CD4-positive, alpha-beta T cell treated with Interleukin-6 at 100 ng/mL for 8 hours (primary cell): ENCODE measurements around the gene PPP1R1A.

Experiments used
- DNase-seq: peaks from one replicate; pipeline ENCODE4 v3.0.0-alpha.2; 2020; ENCODE audit warnings: mixed read lengths, low spot score

The PPP1R1A gene, protein sequence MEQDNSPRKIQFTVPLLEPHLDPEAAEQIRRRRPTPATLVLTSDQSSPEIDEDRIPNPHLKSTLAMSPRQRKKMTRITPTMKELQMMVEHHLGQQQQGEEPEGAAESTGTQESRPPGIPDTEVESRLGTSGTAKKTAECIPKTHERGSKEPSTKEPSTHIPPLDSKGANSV

DNA sequence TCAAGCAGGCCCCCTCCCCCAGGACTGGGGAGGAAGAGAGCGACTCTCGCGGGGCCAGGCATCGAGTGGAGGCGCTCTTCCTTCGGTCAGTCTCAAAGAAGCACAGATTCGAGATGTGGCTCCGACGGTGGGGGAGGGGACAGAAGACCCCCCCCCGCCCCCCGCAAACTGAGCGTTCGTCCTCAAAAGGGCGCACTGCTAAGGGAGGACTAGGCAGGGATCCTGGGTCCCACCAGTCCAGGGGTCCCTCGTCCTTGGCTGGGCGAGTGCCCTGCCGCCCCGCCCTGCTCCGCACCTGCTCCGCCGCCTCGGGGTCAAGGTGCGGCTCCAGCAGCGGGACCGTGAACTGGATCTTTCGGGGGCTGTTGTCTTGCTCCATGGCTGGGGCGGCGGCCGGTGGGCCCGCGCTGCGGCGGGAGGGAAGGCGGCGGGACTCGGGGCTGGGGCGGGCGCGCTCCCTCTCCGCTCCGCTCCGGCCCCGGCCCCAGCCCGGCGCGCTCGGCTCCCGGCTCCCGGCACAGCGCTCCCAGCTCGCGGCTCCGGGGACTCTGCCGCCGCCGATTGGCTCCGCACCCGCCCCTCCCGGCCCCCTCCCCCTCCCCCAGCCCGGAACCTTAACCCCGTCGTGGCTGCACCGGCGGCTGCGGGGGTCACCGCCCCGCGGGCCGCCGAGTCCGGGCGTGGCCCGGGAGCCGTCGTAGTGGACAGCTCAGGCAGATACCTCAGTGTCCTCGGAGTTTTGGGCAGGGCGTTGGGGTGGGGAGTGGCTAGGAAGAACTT is at the start of gene PPP1R1A:
TSS of gene PPP1R1A (minus strand) at position 550 of the 780 bp plus-strand sequence. CDS start at position 379, 171 bp downstream.
- DNase-seq, result no peak

DNA sequence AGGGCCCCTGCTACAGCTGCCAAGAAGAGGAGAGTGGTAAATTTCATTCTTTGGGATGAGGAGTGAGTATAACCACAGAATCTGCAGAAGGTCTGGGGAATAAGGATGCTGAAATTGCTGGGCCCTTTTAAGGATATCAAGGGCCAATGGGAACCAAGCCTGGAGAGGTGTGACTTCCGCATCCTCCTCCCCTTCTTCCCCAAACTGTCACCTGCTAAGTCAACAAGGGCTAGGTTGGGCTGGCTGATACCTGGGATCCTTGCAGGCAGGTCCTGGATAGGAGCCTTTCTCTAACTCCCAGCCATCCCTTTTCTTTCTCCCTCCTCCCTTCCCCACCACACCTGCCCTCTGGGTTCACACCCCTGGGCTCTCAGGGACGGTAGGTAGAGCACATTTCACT is 46.3 kb upstream of the PPP1R1A start, which contains the start of gene LACRT:
TSS of gene LACRT (minus strand) at position 101 of the 400 bp plus-strand sequence. CDS start at position 47, 54 bp downstream.
- no peak for DNase-seq

DNA sequence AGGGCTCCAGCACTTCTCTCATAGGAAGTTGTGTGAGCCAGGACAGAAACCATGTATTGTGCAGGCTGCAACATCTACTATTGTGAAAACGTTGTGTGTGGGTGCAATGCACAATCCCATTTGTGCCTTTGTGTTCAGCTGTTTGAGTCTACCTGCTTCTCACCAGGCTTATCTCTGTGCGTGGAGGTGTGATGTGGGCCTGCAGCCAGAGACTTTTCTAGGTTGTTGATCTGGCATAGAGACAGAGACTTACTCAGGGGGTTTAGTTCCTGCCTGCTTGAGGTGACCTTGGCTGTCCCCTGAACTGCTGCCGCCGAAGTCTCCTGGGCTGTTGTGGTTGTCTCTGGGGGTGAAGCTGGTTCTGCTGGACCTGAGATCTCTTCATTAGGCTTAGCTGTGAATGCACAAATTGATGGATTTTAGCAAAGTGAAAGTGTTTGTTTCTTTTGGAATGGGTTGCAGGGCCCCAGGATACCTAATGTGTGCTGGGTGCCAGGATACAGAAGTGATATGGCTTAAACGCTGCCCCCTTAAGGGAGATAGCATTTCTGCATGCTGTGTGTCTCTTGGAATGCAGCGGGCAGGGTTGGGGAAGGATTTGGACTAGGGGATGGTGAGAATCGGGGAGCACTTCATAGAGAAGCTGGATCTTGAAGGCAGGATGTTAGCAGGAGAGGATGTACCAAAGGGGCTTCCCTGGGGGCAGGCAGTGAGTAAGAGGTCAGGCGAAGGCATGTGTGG is 43.7 kb upstream of the PPP1R1A start:
- DNase-seq, result no peak

DNA sequence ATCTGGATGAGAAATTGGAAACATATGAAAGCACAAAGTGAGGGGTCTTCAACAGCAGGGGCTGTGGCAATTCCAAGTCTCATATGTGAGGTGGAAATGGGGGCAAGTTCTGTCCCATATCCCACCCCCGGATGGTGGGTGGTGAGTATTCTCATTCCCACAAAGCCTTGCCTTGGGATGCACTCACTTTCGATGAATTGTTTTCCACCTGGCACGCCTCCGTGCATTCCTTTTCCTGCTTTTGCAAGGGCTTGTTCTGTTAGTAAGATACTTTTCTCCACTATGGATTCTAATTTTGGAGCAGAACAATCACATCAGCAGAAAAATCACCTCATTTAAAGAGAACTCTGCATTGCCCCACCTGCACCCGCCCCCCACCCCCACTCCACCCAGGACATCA is 43.1 kb upstream of the PPP1R1A start:
- no peak for DNase-seq

DNA sequence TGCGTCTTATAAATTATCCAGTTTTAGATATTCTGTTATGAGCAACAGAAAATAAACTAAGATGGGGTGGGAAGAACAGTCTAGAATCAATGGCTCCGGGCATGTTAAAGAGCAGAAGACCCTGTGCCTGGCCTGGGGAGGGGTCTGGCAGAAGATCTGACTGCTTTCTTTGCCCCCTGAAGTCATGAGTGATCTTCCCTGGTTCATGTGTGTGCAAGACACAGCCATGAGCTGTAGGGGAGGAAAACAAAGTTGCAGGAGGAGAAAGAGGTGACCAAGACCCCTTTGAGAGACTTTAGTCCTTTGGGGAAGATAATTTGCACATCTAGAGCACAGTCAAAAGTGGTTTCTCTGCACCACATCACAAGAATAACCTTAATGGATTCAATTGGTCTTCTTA is 41.5 kb upstream of the PPP1R1A start:
- DNase-seq, result no peak

DNA sequence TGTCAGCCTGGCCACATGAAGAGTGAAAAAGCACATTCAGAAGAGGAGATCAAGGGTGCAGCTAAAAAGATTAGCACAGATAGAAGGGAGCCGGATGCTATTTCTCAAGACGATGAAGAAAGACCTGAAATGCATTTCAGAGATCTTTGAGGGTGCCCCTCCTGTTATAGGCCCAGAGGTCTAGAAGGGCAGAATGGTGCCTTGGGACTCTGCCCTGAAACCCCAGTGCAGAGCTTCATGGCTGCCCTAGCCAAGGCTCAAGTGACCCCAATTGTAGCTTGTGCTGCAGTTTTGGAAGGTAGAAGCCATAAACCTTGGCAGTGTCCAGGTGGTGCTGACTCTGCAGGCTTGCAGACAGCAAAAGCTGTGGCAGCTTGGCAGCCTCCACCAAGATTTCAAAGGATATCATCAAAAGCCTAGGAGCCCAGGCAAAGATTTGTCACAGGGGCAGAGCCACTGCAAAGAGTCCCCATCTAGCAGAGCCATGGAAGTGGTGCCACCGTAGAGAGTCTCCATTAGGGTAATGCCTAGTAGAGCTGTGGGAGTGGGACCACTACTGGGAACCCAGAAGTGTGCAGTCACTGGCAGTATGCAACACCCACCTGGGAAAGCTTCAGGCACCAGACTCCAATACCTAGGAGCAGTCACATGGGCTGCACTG is 39.9 kb upstream of the PPP1R1A start:
- DNase-seq, result no peak

DNA sequence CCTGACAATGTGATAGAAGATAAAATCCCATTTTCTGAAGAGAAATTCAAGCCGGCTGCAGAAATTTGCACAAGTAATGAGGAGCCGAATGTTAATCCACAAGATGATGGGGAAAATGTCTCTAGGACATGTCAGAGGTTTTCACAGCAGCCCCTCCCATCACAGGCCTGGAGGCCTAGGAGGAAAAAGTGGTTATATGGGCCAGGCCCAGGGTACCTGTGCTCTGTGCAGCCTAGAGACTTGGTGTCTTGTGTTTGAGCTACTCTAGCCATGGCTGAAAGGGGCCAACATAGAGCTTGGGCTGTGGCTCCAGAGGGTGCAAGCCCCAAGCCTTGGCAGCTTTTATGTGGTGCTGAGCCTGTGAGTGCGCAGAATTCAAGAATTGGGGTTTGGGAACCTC is 38.8 kb upstream of the PPP1R1A start:
- no peak for DNase-seq

DNA sequence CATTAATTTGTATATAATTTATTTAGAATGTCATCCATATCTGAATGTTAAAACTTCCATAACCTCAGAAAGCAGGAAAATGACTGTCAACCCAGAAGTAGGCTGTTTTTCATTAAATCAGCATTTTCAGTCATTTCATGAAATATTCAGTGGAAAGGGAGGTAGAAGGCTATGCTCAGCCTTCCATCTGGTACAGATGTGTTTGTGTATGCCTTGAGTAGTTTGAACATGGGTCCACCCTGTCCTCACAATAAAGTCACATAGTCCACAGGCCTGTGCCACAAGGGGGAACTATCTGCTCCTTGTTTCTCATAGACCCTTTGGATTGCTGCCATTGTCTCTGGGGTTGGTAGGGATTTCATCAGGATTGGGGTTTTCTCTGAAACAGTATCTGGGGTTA is 37.1 kb upstream of the PPP1R1A start:
- no peak for DNase-seq

DNA sequence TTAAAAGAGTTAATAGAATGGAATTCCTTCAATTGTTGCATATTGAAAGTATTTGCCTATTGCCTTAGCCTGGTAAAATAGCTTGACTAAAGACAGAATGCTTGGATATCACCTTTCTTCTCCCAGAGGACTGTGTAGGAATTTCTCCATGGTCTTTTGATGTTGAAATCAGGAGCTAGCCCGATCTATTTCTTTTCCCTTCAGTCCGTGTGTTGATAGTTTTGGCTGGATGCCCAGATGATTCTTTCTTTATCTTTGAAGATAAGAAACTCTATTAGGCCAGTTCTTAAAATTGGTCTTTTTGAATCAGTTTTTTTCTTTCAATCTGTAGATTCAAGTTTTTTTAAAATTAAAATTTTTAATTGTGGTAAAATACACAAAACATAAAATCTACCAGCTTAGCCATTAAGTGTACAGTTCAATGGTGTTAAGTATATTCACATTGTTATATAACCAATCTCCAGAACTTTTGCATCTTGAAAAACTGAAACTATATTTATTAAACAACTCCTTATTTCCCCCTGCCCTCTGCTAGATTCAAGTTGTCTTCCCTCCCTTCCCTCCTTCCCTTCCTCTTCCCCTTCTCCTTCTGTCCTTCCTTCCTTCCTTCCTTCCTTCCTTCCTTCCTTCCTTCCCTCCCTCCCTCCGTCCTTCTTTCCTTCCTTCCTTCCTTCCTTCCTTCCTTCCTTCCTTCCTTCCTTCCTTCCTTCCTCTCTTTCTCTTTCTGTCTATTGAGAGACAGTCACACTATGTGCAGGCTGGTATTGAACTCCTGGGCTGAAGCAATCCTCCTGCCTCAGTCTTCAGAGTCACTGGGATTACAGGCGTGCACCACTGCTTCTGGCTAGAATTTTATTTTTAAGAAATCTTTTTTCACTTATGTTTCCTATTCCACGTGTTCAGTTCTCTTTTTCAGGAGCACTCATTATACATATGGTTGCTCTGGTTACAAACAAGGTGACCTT is 36.1 kb upstream of the PPP1R1A start:
- DNase-seq, result no peak

DNA sequence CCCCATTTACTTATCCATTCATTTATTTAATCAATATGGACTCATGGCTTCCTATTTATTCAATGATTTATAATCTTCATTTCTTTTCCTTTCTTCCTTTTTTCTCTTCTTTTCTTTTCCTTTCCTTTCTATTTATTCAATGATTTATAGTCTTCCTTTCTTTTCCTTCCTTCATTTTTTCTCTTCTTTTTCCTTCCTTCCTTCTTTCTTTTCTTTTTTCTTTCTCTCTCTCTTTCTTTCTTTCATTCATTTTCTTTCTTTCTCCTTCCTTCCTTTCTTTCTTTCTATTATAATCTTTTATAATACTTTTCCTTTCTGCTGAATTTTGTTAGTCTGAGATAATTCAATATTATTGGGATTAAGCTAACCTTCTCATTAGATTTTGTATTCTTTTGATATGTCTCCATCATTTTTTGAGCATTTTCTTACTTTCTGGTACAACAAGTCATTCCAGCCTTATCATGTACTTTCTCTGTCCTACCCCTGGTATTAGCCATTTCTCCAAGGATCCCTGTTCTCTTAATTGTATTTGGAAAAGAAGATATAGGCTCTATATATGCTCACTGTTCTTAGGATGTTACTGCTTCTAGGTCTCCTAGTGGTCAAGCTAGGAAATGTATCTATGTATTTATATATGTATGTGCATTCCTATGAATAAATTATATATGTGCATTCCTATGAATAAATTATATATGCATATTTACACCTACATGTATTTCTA is 34.2 kb upstream of the PPP1R1A start:
- no peak for DNase-seq

DNA sequence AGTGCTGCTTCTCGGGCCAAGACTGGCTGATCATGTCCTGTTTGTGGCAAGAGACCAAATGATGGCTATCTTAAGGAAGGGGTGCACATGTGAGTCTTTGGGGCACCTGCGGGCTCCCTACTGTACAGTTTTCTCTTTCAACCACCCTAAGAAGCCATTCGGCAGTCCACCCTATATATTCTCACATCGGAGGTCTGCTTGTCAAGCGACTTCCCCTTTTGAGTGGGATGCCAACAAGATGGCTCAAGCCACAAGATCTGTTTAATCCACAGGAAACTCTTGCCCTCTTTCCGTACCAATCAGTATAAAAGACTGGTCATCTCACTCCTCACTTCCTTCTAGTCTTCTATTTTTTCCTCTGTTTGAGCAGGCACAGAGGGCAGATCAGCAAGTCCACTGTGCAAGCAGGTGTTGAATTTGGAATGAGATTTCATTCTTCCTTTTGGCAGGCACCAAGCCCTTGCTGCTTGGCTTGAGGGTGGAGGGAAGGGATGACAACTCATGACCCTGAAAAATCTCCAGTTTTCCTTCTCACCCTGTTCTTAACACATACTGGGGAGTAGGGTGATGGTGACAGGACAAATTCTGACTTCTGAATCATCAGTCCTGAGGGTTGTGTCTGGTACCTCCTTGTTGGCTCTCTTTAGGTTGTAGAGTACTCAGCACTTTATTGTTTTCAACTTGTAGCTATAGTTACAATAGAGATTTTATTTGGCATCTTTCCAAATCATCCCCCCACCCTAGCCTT is 28.6 kb upstream of the PPP1R1A start:
- DNase-seq, result no peak

DNA sequence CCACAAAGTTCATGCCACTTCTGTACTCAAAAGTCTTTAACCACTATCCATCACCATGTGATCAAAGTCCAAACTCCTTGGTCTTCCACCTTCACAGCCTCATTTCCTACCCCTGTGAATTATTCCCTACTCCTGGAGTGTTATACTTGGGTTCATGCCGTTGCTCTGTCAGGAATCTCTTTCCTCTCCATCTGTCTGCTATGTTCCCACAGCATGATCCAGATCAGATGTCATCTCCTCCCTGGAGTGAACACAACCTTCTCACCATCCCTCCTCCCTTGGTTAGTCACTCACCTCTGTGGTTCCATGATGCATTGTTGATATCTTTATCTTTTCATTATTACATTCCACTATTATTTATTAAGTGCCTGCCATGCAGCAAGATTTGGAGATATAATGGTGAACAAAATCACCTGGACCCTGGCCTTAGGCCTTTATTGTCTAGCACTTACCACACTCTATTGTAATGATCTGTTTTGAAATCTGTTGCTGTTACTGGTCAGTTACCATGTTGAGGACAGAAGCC is 23.8 kb upstream of the PPP1R1A start:
- no peak for DNase-seq

DNA sequence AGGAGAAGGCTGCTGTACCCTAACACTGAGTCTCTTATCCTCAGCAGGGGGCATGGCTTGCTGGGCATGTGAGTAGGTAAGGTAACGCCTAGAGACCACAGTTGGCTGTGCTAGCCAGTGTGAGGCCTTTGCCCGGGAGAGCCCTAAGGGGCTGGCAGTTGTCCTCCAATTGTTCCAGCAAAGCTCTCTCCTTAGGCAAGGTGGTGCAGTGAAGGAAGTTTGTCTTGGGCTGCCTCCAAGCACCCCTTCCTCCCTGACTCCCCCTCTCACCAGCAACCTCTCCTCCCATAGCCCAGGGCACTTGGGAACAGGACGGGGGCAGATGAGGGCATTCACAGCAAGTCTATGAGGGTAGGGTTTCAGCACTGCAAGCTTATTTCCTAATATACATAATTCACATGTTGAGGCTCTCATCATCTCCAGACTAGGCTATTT is 23.3 kb upstream of the PPP1R1A start:
- no peak for DNase-seq

DNA sequence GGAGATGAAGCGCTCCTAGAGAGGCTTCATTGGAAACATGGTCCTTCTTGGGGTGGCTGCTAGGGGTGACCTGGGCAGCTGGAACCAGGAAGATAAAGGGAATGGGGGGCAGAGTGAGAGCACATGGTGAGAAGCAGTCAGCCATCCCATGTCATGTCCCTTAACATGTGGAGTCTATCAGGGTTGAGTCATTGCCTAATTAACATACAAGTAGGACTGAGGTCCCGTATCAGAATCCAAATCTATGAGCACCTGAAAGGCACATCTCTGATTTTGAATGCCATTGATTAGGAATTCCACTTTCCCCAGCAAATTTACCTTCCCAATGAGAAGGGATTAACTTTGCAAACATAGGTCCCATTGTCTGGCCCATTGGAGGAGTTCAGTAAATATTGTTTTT is 20.3 kb upstream of the PPP1R1A start:
- no peak for DNase-seq

DNA sequence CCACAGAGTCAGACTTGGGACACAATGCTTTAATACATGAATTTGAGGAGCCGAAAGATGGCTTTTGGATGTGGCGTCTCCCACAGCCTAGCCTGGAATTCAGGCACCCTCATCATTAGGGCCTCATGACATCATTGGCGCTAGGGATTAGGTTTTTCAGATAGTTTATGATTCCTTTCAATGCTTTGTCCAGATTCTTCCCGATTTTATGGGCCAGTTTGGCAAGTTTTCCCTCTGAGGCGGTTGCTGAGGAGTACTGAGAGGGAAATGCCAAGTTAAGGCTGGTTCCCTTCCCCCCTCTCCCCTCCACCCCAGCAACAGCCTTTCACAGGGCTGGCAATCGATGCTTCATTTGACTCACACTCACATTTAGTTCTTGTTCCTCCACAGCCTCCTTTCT is 19.7 kb upstream of the PPP1R1A start:
- no peak for DNase-seq

DNA sequence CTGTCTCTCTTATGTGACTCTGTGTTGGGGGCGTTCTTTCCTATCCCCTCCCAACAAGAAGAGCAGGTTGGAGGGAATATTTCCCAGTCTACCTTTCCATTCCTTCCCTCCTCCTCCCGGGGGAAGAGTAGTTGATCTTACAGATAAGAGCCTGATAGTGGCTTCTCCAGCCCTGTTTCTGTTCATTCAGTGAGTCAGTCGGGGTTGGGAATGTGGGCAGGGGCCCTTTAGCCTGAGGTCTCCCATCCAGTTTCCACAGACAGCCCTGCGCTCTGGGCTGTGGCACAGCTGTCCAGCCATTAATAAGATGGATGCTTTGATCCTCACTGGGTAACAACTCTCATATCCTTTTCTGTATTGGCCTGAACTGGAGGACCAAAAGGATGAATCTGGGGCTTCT is 18.1 kb upstream of the PPP1R1A start:
- DNase-seq, result no peak

DNA sequence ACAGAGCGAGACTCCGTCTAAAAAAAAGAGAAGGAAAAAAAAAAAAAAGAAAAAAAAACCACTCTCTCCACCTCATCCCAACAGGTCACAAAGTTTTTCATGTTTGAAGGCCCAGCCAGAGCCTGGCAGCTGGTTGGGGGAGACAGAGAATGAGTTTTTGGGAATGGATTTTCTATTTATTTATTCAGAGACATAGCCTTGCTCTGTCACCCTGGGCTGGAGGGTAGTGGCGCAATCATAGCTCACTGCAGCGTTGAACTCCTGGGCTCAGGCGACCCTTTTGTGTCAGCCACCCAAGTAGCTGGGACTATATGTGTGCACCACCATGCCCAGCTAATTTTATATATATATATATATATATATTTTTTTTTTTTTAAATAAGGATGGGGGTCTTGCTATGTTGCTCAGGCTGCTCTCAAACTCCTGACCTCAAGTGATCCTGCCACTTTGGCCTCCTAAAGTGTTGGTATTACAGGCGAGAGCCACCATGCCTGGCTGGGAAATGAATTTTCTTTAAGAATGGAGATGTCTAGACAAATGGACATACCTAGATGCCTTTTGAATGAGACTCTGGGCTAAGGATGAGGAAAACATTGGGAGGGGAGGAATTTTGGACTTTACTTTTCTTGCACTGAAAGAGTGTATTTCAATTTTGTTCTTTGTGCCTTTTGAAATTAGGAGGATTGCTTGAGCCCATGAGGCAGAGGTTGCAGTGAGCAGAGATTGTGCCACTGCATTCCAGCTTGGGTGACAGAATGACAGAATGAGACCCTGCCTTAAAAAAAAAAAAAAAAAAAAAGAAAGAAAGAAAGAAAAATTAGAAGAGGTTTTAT is 16.9 kb upstream of the PPP1R1A start:
- DNase-seq, result no peak

DNA sequence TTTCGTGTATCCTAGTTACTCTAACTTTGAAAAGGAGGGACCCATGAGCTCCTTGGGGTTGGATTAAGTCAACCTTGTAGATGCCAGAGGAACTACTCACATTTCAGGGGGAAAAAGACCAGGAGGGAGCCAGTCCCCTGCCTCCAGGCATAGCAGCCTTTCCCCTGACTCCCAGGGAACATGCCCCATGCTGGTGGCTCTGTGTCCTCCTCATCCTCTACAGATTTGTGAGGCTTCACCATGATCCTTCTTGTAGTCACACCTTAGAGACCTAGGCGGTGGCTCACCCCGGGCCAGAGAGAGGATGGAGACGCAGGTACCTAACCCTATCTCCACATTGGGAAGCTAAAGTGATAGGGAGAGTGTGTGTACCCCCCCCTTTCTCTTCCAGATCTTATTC is 16.0 kb upstream of the PPP1R1A start:
- DNase-seq, result no peak

DNA sequence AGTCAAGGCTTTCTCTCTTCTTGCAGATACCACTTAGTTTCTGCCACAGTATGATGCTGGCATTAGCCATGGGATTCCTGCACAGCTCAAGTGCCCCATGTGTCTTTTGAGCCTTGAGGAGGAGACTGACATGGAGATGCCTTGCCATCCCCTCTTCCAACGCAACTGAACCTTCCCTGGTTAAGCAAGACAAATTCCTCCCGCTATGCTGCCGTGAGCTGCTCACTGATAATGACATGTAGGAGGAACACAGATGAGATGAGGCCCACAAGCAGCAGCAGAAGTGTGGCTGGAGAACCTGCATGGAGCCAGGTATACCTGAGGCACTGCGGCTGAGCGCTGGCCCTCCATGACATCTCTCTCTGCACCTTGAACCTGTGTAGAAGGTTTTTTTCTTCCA is 15.4 kb upstream of the PPP1R1A start:
- DNase-seq, result no peak
